Breast epithelium (tissue), 3 donors: ENCODE data around the gene HSPA1A.

ENCODE experiments used
- CTCF ChIP-seq, 3 donors: fragments of 450-650 bp; IDR thresholded peaks; one replicate each; pipeline ENCODE4 v1.5.1; 2016 to 2017; ENCODE audit warnings: antibody characterized with exemption in 3 of 3, mild to moderate bottlenecking in 3 of 3, moderate library complexity in 3 of 3
- POLR2AphosphoS5 ChIP-seq, 3 donors: sonication (generic); formaldehyde crosslinking; IDR thresholded peaks; one replicate each; pipeline ENCODE4 v1.6.1; 2017; ENCODE audit warnings: antibody characterized with exemption in 3 of 3

- peak; percentile 25 to 69 (median 60) for TF ChIP-seq CTCF (IDR thresholded peaks at IDR 0.05)
- no peak for TF ChIP-seq POLR2AphosphoS5 (IDR thresholded peaks at IDR 0.05)
These were observed 45.5 kb upstream of the HSPA1A start for GRCh38 chr6:31769684-31770371.
